GM19025 (cell line): ENCODE data around the gene MSMO1.
A peak's percentile ranks its signal among the peaks of the same experiment; 100 is the strongest.

Experiments
- ATAC-seq: cut with Tn5 transposase; IDR thresholded peaks from one replicate; pipeline ENCODE4 v1.9.1; 2021; ENCODE audit warnings: mild to moderate bottlenecking, low read depth, moderate library complexity; ENCODE audit not compliant: unreplicated experiment

Gene MSMO1

GRCh38 chr4:165359506-165359905 lies 32.0 kb downstream of the MSMO1 start:
- no peak for ATAC-seq

DNA sequence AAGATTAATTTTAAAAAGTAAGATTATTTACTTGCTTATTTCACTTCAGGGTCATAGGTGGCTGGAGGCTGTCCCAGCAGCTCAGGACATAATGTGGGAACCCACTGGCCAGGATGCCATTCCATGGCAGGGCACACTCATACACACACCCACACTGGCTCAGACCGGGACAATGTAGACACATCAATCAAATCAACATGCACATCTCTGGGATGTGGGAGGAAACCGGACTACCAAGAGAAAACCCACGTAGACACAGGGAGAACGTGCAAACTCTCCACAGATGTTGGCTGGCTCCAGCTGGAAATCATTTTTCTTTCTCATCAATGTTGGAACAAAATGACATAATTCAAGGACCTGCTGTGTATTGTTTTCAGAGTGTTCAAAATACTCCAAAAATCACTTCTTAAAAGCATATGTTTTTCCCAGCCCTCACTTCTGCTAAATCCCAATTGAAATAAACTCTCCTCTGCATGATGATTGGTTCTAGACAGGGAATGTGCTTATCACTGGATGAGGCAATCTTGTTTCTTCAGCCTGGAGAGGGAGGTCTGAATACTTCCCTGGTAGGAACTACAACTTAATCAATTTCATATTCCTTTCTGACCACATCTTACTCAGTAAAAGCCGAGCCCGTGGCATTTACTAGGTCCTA lies 32.7 kb downstream of the MSMO1 start:
- ATAC-seq = no peak

GRCh38 chr4:165360985-165361670 lies 33.7 kb downstream of the MSMO1 start:
- ATAC-seq = no peak

GRCh38 chr4:165361810-165362209 lies 34.3 kb downstream of the MSMO1 start:
- ATAC-seq = no peak

DNA sequence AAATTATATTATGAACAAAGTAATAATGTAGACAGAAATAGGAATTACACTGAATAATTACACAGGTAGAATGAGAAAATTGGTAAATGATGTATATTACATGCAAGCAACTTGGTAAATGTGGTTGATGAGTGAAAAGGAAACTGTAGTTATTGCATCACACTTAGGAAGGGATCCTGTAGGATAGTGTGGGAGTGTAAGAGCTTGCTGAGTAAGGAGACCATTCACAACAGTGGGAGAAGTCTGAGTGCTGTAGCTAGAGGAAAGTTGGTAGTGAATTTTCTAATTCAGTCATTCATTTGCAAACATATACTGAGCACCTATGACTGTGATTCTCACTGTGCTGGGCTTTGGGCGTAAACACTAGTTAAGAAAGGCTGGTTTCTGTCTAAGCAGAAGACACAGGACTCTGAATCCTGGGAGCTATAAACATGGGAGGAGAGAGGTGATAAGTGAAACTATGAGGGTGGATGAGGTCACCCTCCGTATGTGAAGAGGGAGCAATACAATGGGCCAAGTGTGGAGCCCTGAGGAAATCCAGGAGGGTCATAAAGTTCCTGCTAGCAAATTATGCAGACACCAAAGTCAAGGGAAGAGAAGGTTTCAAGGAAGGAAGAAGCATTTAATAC lies 37.1 kb downstream of the MSMO1 start:
- no peak for ATAC-seq

DNA sequence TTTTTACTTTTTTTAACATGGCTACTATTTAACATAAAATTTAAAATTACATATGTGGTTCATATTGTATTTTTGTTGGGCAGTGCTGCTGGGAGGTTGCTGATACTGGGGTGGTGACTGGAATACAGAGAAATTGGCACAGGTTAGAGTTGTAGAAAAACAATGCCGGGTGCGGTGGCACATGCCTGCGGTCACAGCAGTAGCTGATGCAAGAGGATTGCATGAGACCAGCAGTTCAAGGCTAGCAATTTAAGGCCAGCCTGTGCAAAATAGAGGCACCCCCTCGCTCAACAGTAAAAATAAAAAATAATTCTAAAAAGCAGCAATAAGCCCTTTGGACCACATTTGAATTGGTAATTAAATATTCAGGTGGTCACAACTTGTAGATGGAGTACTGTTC lies 39.6 kb downstream of the MSMO1 start:
- no peak for ATAC-seq

GRCh38 chr4:165368114-165368513 lies 40.6 kb downstream of the MSMO1 start:
- no peak for ATAC-seq

- no peak for ATAC-seq
Observed at GRCh38 chr4:165368567-165368966, 41.1 kb downstream of the MSMO1 start.

DNA sequence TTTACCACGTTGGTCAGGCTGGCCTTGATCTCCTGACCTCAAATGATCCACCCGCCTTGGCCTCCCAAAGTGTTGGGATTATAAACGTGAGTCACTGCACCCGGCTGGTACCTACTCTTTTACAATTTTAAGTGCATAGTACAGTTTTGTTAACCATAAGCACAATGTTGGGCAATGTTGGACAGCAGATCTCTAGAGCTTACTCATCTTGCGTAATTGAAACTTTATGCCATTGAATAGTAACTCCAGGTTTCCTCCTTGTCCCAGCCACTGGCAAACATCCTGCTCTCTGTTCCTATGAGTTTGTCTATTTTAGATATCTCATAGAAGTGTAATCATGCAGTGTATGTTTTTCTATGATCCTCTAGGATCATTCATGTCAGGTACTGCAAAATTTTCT lies 42.1 kb downstream of the MSMO1 start:
- no peak for ATAC-seq

- ATAC-seq = no peak
Observed at GRCh38 chr4:165370530-165370929, 43.1 kb downstream of the MSMO1 start.

GRCh38 chr4:165375465-165375864 lies 48.0 kb downstream of the MSMO1 start:
- ATAC-seq = no peak

- ATAC-seq = no peak
Observed at GRCh38 chr4:165378398-165378744, 50.9 kb downstream of the MSMO1 start.

DNA sequence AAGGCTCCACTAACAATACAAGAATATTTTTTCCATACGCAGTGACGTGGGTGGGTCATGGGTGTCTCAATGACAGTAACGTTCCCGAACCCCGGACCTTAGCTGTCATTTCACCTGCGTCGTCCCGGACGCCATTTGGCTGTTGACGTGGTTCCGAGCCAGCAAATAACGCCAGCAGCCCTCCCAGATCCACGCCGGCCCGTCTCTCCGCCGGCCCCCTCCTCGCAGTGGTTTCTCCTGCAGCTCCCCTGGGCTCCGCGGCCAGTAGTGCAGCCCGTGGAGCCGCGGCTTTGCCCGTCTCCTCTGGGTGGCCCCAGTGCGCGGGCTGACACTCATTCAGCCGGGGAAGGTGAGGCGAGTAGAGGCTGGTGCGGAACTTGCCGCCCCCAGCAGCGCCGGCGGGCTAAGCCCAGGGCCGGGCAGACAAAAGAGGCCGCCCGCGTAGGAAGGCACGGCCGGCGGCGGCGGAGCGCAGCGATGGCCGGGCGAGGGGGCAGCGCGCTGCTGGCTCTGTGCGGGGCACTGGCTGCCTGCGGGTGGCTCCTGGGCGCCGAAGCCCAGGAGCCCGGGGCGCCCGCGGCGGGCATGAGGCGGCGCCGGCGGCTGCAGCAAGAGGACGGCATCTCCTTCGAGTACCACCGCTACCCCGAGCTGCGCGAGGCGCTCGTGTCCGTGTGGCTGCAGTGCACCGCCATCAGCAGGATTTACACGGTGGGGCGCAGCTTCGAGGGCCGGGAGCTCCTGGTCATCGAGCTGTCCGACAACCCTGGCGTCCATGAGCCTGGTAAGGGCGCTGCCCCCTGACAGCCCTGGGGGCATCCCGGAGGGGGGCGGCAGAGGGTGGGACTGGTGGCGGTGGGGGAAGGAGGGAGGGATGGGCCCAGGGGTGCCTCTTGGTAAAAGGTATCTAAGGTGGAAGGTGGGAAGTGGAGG lies 51.5 kb downstream of the MSMO1 start, which contains the start of gene CPE:
CPE (plus strand) TSS at position 264 of the 933 bp plus-strand sequence; CDS start at position 478, 214 bp downstream.
- peak; percentile 78 for ATAC-seq

GRCh38 chr4:165379678-165380064 lies 52.2 kb downstream of the MSMO1 start:
- no peak for ATAC-seq

- ATAC-seq = no peak
Observed at GRCh38 chr4:165380805-165381204, 53.3 kb downstream of the MSMO1 start.

DNA sequence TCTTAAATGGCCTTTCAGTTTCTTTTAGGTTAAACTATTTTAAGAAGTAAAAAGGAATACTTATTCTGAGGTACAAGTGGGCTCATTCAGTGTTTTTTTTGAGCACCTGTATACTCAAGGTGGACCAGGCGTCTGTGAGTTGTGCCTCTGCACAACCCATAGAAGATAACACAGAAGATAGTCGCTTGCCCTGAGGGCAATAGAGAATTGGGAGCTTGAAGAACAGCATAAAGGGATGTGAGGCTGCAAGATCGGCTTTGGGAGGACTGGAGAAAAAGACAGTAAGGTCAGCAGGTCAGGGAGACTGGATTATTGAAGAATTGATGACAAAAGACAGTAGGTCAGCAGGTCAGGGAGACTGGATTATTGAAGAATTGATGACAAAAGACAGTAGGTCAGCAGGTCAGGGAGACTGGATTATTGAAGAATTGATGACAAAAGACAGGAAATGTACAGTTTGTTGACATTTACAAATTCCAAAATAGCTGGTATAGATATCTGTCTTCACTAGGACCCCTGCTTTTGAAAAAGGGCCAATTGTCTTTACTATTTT lies 54.4 kb downstream of the MSMO1 start:
- no peak for ATAC-seq

DNA sequence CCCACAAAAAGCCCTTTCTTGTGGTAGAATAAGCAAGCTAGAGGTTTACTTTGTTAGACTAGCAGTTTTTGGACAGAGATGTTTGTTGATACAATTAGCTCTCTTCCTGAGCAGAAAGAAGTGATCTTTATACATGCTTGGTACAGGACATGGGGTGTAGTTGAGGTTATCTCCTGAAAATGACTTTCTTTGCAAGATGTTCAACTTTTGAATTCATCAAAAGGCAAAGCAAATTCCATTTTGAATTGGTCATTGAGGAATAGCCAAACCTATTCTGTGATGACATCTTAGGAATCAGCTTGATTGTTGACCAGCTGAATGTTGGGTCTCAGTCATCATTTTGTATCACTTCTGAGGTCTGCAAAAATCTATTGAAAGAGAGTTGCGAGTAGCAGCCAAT lies 55.2 kb downstream of the MSMO1 start:
- ATAC-seq = no peak

GRCh38 chr4:165383591-165384073 lies 56.2 kb downstream of the MSMO1 start:
- ATAC-seq = no peak

DNA sequence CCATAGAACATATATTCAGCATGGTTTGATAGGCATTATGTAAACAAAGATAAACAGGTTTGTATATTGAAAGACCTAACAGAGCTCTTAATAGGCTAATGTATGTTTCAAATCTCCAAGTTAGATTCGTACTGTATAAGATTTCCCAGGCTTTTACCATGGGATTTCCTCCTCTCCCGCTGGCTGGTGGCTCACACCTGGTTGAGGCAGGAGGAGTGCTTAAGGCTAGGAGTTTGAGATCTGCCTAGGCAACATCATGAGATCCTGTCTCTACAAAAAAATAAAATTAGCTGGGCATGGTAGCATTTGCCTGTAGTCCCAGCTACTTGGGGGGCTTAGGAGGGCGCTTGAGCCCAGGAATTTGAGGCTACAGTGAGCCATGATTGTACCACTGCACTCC lies 56.7 kb downstream of the MSMO1 start:
- ATAC-seq = no peak

DNA sequence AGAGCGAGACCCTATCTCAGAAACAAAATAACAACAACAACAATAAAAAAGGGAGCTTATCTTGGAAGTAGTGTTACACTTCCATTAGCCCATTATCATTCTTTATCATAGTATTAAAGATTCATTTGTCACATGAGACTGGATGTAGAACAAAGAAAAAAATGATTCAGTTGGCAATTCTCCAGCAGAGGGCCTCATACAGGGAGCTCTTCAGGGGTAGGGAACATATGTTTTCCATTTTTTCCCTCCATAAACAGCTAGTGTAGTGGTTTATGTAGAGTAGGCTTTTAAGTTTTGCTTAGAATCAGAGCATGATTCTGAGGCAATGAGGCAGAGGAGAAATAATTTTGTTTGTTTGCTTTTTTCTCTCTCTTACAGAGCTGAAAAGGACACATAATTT lies 57.1 kb downstream of the MSMO1 start:
- ATAC-seq = no peak
